ENCODE results near the gene RAB26.
"Not testable (repeated sequence)": the region's sequence is repeated elsewhere in the genome, so short reads cannot be mapped to it uniquely, and the experiment has no call there.

- TF ChIP-seq, protein P1, sequence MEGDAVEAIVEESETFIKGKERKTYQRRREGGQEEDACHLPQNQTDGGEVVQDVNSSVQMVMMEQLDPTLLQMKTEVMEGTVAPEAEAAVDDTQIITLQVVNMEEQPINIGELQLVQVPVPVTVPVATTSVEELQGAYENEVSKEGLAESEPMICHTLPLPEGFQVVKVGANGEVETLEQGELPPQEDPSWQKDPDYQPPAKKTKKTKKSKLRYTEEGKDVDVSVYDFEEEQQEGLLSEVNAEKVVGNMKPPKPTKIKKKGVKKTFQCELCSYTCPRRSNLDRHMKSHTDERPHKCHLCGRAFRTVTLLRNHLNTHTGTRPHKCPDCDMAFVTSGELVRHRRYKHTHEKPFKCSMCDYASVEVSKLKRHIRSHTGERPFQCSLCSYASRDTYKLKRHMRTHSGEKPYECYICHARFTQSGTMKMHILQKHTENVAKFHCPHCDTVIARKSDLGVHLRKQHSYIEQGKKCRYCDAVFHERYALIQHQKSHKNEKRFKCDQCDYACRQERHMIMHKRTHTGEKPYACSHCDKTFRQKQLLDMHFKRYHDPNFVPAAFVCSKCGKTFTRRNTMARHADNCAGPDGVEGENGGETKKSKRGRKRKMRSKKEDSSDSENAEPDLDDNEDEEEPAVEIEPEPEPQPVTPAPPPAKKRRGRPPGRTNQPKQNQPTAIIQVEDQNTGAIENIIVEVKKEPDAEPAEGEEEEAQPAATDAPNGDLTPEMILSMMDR (IDR thresholded peaks at IDR 0.05): not testable (repeated sequence)
- TF ChIP-seq POLR2A, POLR2AphosphoS5 (IDR thresholded peaks at IDR 0.05): not testable (repeated sequence)
Measured at GRCh38 chr16:2112539-2113106, 35.8 kb upstream of the RAB26 start.
